ENCODE results near the gene UST.
A peak's percentile ranks its signal among the peaks of the same experiment; 100 is the strongest.

Gene UST

GRCh38 chr6:148746363-148747144 lies at the start of gene UST:
Gene UST, plus strand, starts transcription at chr6:148747030. Its CDS starts 401 bp downstream, at chr6:148747431.
- DNase-seq (ENCODE audit: low spot score), result peak; percentile 90

GRCh38 chr6:148697895-148698440 lies 48.9 kb upstream of the UST start:
- DNase-seq (ENCODE audit: low spot score), result no peak

- no peak for DNase-seq (ENCODE audit: low spot score)
Measured at GRCh38 chr6:148698671-148699180, 48.1 kb upstream of the UST start.

- DNase-seq (ENCODE audit: low spot score), result no peak
Measured at GRCh38 chr6:148700047-148700715, 46.6 kb upstream of the UST start.

GRCh38 chr6:148700741-148701311 lies 46.0 kb upstream of the UST start:
- no peak for DNase-seq (ENCODE audit: low spot score)

- DNase-seq (ENCODE audit: low spot score), result no peak
Measured at GRCh38 chr6:148701375-148701774, 45.5 kb upstream of the UST start.

GRCh38 chr6:148703900-148704299 lies 42.9 kb upstream of the UST start:
- DNase-seq (ENCODE audit: low spot score), result no peak

GRCh38 chr6:148704400-148705246 lies 42.2 kb upstream of the UST start:
- DNase-seq (ENCODE audit: low spot score), result no peak

GRCh38 chr6:148708707-148709106 lies 38.1 kb upstream of the UST start:
- DNase-seq (ENCODE audit: low spot score), result no peak

- no peak for DNase-seq (ENCODE audit: low spot score)
Measured at GRCh38 chr6:148709577-148709976, 37.3 kb upstream of the UST start.

GRCh38 chr6:148711833-148712654 lies 34.8 kb upstream of the UST start:
- no peak for DNase-seq (ENCODE audit: low spot score)

GRCh38 chr6:148713033-148713738 lies 33.6 kb upstream of the UST start:
- DNase-seq (ENCODE audit: low spot score), result no peak

GRCh38 chr6:148713921-148714320 lies 32.9 kb upstream of the UST start:
- DNase-seq (ENCODE audit: low spot score), result no peak

GRCh38 chr6:148716811-148717210 lies 30.0 kb upstream of the UST start:
- DNase-seq (ENCODE audit: low spot score), result no peak

- no peak for DNase-seq (ENCODE audit: low spot score)
Measured at GRCh38 chr6:148720406-148720805, 26.4 kb upstream of the UST start.

GRCh38 chr6:148720897-148721296 lies 25.9 kb upstream of the UST start:
- no peak for DNase-seq (ENCODE audit: low spot score)

GRCh38 chr6:148723484-148723883 lies 23.3 kb upstream of the UST start:
- no peak for DNase-seq (ENCODE audit: low spot score)

- DNase-seq (ENCODE audit: low spot score), result no peak
Measured at GRCh38 chr6:148724428-148724827, 22.4 kb upstream of the UST start.

- no peak for DNase-seq (ENCODE audit: low spot score)
Measured at GRCh38 chr6:148727104-148727503, 19.7 kb upstream of the UST start.

- no peak for DNase-seq (ENCODE audit: low spot score)
Measured at GRCh38 chr6:148735989-148736388, 10.8 kb upstream of the UST start.
